Measurements from ENCODE around the gene RPL22L1.

GRCh38 chr3:170865209-170866094 lies 4.5 kb downstream of the RPL22L1 start:
- TF ChIP-seq CTCF (conservative IDR thresholded peaks at IDR 0.05; ENCODE audit: low read depth, low read length), result no peak
- no peak for TF ChIP-seq EZH2phosphoT487 (IDR thresholded peaks at IDR 0.05; ENCODE audit: borderline replicate concordance, low read length)

All from PC-3 (cell line).